Posterior vena cava (tissue), 2 donors: ENCODE measurements around the gene HMX1. TPM values are rescaled to one million over a fixed set of nuclear protein-coding genes. Genes with fewer than 3 reads are reported as not detected.

Experiments
- DNase-seq: peaks from one replicate; pipeline ENCODE4 v3.0.0-alpha.2; 2020; ENCODE audit warnings: low spot score
- intact Hi-C, 2 donors: fragments of 100-400 bp; cut with DNase I; formaldehyde crosslinking; loops; one replicate each; pipeline versions ENCODE4 v1.14.1 to v1.14.2; 2022 to 2023
- long read RNA-seq, 2 donors: library from polyadenylated mRNA; unstranded; transcript quantifications; one replicate each; pipeline ENCODE4 v2.0.0, GENCODE V29; 2020 to 2021
- total RNA-seq, 2 donors: library from RNA; stranded (reverse); fragmentation: NEBNext Ultra II Directional; extraction: Animal tissue kit (Norgen Biotek cat#: 25700); gene quantifications; one replicate each; pipeline ENCODE4 v1.2.1, GENCODE V29; 2021
- donor health status: DM: yes; HTN: yes; CAD: no.
- donor health status: DM: yes; HTN: yes; CAD: no.

Gene HMX1
- under 1 TPM in 1 of 2 donors, not detected in 1; 0.19 TPM for total RNA-seq
- long read RNA-seq, donor 1, result 0 reads
- long read RNA-seq, donor 2, result 0 reads

DNA sequence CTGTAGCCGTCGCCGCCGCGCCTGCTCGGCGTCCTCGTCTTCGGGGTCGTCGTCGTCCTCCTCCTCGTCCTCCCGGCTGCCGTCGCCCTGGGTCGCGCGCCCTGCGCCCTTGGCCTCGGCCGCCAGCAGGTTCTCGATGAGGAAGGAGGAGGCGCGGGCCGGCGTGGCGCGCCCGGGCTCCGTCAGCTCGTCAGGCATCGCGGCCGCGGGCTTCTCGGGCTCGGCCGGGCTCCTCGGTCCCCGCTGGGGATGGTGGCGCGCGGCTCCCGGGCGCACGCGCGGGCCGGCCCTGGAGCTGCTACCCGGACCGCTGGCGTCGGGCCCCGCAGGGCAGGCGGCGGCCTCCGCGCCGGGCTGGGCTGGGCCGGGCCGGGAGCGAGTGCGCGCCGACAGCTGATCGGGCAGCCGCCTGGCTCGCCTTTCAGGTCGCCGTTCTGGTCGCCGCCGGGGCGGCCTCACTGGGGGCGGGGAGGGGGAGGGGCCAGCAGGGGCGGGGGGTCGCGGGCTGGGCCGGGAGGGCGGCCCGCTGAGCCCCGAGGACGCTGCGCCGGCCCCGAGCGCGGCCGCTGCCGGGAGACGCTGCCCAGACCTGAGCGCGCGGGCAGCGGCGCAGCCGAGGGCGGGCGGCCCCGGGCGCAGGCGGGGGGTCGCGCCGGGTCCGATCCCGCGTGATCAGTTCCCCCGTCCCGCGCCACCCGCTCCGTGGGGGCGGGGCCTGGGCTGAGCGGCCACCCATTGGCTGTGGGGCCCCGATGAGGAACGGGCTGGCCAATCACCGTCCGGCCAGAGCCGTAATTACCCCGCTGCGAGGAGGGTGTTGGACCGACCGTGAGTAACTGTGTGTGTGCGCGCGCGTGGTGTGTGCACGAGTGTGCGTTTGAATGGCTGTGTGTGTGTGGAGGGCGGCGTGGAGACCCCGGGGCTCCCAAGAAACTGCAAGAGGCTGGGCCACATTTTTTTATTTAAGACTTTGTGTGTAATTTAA is at the start of gene HMX1:
TSS of gene HMX1 (minus strand) at position 423 of the 985 bp plus-strand sequence. CDS start at position 198, 225 bp downstream.
- no peak for DNase-seq
- intact Hi-C loops, result no loop called here

DNA sequence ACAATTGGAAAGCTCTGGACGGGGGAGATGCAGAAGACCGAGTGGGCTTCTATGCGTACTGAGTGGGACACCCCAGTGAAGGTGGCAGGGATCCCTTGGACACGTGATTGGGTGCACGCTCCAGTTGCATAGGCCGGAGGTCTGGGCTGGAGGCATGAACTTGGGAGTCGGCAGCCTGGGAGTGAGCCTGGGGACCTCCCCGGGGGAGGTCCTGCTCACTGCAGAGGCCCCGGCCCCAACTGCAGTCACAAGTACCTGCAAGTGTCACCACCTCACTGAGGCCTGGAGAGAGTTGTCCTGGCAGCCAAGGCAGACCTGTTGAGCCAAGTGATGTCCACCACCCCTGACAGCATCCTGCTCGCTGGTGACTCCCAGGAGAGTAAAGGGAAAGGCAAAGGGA is 49.3 kb upstream of the HMX1 start:
- intact Hi-C loops, result no loop called here
- no peak for DNase-seq

DNA sequence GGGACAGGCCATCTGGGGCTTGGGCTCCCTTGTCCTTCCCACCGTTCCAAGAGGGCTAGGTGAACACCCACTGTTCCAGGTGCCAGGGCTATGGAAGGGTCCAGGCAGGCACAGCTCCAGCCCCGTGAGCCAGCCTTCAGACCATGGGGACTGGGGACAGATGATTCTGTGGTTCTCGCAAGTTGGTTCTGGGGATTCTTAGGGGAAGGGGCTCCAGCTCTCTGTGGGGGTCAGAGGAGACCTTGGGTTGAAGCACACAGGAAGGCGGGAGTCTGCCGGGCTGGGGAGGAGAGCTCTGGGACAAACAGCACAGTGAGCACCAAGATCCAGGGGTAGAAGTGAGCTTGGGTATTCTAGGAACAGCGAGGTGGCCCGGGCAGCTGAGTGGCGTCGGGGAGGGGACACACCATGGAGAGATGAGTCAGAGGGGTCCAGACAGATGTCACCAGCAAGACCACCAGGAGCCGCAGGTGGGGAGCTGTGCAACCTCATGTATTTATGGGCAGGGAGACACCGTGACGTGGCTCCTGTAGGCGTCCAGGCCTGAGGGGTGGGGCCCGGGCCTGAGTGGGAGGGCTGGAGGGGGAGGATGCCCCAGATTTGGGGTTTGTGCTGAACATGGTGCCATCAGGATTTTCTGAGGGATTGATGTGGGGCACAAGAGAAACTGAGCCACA is 48.8 kb upstream of the HMX1 start:
- DNase-seq, result peak; percentile 64
- intact Hi-C loops, result no loop called here

DNA sequence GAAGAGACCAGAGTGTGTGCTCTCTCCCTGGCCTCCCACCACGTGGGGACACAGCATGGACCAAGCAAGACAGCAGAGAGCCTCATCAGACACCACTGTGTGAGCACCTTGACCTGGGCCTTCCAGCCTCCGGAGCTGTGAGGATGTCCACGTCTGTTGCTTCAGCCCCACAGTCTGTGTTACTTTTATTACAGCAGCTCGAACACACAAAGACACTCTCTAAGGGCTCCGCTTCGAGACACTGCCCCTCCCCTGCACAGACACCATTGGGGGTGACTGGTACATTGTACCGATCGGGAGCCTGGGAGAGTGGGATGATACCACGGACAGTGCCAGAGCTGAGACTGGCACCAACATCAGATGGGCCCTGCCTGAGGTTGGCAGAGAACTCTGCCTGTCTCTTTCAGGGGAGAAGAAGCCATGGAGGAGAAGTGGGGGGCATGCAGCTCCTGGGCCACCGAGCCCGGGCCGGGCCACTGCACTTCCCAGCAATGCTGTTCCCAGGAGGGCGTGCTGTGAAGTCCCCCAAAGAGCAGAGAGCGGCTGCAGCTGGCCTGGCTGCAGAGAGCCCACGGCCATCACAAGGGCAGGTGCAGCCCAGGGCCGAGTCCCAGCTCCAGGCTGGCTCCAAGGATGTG is 48.1 kb upstream of the HMX1 start:
- intact Hi-C loops, result loop anchor here in 1 of 2 donors (5.0 to 10.0 kb wide), 2 partner anchors 315 to 478 kb away; no protein-coding TSS in a partner anchor
- DNase-seq, result peak; percentile 49

DNA sequence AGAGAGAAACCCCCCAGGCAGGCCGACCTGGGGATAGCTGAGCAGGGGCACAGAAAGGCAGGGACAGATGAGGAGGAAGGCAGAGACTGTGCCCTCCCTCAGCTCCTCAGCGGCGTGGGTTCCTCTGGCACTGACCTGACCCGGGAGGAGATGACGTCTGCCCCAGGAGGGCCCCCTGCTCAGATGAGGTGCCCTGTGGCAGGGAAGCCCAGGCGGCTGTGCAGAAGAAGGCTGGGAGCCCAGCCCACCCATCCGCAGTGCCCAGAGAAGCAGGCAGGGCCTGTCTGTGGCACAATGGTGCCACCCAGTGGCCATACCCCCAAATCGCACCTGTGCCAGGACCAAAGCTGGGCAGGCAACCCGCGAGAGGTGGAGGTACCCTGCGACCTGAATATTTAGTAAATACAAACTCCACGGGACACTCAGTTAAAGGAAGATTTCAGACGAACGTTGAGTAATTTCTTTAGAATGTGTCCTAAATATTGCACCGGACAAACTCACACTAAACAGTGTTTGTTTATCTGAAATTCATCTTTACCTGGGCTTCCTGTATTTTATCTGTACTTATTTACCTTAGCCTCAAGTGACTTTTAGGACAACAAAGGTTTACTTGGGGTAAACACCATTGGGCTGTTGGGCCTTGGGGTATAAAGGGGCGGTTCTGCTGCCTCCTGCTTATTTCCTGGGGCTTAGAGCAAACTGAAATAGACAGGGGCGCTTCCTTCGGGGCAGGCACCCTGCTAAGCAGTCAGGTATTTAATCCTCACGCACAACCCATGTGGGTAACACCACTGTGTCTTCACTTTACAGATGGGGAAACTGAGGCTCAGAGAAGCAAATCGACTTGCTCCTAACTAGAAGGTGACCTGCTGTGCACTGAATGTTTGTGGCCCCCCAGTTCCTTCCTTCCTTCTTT is 46.5 kb upstream of the HMX1 start:
- intact Hi-C loops, result loop anchor here in 1 of 2 donors (5.0 to 10.0 kb wide), 2 partner anchors 313 to 479 kb away; no protein-coding TSS in a partner anchor
- DNase-seq, result peak; percentile 88

DNA sequence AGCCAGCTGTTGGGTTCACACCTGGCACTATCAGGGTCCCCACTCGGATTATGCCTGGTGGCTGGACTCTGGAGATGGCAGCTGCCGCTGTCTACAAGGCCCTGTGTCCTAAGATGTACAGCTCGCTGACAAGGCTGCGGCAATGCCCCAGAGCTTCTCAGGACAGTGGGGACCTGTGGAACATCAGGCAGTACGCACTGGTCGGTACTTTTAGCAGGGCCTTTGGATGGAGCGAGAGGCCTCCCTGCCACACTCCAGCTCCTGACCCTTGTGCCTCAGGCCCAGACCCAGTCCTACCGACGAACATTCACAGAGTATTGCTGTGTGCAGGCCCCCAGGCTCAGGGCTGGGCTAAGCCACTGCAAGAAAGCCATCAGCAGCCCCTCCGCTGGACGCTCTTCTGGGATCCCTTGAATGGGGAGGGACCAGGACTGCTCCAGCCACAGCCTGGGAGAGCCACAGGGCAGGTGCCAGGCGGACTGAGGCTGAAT is 45.7 kb upstream of the HMX1 start:
- intact Hi-C loops, result loop anchor here in 1 of 2 donors (5.0 to 10.0 kb wide), 2 partner anchors 313 to 480 kb away; no protein-coding TSS in a partner anchor
- peak; percentile 73 for DNase-seq

DNA sequence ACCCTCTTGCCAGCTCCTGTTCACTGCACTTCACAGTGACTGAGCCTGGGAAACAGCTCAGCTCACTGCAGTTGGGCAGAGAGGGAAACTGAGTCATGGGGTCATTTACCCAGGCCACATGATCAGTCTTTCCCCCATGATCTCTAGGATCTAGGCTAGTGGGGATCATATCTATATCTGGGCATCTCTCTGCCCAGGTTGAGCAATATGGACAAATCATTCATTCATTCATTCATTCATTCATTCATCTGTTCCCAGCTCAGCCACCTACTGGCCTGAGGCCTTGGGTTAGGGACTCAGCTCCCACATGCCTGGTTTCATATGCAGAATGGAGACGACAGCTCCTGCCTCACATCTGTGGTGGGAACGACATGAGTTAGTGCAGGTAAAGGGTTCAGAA is 45.3 kb upstream of the HMX1 start:
- DNase-seq, result no peak
- intact Hi-C loops, result loop anchor here in 1 of 2 donors (5.0 to 10.0 kb wide), 2 partner anchors 312 to 480 kb away; no protein-coding TSS in a partner anchor

DNA sequence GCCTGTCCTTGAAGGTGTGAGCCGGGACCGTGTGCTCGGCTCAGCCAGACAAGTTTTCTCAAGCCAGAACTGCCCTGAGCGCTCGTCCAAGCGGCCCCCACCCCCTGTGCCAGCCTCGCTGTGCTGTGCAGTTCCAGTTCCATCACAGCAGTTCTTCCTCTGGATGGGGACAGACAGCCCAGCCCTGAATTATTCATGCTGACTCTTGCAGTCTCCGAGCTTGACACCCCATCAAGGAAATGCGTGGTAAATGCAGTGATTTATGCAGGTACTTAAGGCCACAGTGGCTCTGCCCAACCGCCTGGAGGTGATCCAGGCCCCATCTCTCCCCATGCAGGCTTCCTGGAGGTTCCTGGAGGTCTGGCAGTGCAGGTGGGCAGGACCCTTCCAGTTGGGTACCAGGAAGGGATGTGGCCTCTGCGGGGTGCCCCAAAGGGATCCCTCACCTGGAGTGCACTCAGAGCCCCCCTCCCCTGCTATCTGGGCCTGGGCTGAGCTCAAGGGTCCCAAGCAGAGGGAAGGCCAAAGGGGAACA is 44.8 kb upstream of the HMX1 start:
- DNase-seq, result no peak
- intact Hi-C loops, result loop anchor here in 1 of 2 donors (5.0 to 10.0 kb wide), 2 partner anchors 312 to 481 kb away; no protein-coding TSS in a partner anchor

DNA sequence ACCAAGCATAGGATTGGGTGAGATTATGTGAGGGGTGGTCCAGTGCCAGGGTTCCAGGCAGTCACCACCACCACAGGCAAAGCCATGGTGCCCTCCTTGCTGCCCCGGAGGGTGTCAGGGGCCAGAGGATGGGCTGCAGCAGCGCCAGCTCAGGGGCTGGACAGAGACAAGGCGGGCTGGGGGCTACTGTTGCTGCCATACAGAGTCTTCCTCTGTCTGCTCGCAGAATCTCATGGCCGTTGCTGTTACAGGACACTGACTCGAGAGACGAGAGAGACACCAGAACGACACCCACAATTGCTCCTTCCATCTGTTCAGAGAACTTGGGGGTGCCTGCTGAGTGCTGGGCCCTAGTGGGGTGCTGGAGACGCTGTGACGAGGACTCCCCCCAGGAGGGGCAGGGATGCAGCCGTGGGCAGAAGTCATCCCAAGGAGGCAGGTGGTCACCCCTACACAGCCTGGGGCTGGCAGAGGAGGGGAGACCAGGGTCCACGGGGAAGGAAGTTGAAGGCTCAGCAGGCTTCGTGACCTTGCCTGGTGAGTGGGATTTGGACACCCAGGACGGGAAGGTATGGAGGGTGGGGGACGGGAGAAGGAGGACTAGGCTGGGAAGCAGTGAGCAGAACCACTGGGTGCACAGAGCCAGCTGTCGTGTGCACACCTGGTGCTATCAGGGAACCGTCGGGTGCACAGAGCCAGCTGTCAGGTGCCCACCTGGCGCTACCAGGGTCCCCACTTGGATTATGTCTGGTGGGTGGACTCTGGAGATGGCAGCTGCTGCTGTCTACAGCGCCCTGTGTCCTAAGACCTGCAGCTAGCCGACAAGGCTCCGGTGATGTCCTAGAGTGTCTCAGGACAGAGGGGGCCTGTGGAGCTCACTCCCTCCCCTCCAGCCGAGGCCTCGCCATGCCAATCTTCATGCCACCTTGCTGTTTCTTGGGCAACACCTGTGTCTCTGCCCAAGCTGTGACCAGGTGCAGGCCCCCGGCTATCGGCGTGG is 43.9 kb upstream of the HMX1 start:
- intact Hi-C loops, result loop anchor here in 1 of 2 donors (5.0 to 10.0 kb wide), 2 partner anchors 311 to 482 kb away; no protein-coding TSS in a partner anchor
- DNase-seq, result peak; percentile 64

DNA sequence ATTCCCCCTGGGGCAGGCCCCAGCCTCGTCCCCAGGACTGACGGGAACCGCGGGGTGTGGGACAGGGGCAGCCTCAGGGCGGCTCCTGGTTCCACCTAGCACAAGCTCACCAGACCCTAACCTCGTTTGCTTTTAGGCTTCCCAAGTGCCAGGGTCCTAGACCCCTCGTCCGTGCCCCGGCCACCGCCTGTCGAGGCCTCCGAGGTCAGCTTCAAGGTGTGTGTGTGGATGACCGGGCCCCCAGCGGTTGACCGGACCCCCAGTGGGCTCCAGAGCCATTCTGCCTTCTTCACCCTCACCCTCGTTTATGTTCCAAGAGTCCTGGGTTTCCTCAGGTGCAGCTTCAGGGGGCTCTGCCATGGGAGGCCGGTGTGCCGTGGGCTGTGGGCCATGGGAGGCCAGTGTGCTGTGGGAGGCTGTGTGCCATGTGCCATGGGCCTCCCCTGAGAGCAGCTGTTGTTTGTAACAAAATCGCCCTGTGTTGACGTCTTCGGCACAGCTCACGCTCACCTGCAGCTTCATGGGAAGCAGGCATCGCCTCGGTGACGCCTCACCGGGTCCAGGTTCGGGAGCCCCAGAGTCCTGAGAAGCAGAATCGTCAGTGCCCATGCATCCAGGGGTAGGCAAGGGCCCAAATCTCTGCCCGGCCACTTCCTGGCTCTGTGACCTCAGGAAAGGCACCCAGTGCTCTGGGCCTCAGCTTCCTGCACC is 43.0 kb upstream of the HMX1 start:
- peak; percentile 74 for DNase-seq
- intact Hi-C loops, result loop anchor here in 1 of 2 donors (5.0 to 10.0 kb wide), 2 partner anchors 310 to 483 kb away; no protein-coding TSS in a partner anchor

DNA sequence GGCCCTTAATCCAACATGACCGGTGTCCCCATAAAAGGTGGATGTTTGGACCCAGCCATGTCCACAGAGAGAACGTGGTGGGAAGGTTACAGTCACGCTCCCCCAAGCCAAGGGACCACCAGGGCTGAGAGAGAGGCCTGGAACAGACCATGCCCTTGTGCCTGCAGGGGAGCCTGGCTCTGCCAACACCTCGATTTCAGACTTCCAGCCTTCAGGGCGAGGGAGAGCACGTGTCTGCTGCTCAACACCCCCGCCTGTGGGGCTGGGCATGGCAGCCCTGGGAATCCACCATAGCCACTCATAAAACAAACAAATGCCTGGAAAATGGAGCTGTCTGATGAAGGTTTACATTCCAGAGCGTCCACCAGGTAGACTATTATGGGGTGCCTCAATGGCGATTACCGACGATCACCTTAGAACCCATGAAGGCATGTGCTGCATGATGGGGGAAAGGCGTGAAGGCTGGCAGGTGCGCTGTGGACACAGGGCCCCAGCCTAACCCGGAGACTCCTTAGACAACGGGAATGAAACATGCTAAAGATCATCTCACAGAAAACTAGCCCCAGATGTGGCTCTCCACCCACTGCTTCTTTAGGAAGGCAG is 42.3 kb upstream of the HMX1 start:
- intact Hi-C loops, result loop anchor here in 1 of 2 donors (10.0 kb wide), 1 partner anchor 309 kb away; no protein-coding TSS in a partner anchor

DNA sequence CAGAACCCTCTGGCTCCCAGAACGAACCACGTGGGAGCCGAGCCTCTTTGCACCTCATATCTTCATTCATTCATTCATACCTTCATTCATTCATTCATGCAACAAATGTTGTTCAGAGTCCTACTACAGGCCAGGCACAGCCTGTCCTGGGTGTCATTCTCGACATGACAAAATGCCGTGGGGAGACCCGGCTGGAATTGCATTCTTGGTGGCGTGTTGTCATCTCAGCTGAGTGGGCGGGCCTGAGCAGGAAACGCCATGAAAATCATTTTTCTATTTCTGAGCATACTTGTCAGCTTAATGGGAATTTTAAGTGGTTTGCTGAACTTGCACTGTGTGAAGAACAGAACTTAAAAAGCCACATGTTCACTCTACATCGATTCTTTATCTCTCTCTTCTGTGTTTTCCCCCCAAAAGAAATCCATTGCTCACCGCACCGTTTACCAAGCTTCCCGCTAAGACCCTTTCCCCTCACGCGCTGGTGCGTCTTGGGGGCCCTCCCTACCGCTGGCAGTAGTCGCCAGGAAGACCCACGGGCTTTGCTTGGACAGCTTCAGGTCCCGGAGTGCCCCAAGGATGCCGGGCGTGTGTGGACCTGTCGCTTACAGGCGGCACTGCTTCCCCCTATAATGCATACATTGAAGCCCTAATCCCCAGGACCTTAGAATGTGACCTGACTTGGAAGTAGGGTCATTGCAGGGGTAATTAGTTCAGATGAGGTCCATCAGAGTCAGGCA is 41.6 kb upstream of the HMX1 start:
- peak; percentile 58 for DNase-seq
- intact Hi-C loops, result loop anchor here in 1 of 2 donors (10.0 kb wide), 1 partner anchor 308 kb away; no protein-coding TSS in a partner anchor

More for the DNA sequence above, 42.3 kb upstream of the HMX1 start:
- peak; percentile 73 for DNase-seq

DNA sequence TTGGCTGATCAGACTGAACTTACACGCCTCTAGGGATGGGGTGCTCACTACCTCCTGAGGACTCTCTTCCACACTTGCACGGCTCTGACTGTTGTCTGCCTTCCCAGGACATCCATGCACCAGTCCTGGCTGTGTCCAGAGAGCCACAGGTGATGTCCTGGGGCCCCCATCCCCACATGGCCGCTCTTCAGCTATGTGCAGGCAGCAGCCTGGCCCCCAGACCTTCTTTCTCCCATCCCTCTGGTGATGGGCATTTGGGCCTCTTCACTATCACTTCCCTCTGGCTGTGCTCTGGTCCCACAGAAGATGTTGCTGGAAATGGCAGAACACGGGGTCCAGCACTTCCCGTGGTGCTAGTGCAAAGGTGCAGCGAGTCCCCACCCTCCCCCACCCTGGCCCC is 40.9 kb upstream of the HMX1 start:
- intact Hi-C loops, result loop anchor here in 1 of 2 donors (10.0 kb wide), 1 partner anchor 308 kb away; no protein-coding TSS in a partner anchor
- DNase-seq, result no peak

DNA sequence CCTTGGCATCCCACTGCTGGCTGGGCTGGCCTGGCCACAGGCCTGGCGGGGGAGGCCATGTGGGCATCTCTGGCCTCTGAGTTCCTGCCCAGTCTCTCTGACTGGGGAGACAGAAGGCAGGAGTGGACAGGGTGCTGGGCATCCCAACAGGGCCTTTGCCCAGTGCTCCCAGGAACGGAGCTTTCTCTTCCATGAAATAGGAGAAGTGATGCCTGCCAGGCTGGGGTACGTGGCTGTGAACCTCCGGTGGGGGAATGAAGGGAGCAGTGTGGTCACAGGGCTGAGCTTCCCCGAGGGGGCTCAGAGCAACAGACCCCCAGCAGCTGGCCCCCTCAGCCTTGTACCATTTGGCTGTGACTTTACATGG is 40.4 kb upstream of the HMX1 start:
- DNase-seq, result no peak
- intact Hi-C loops, result loop anchor here in 1 of 2 donors (10.0 kb wide), 1 partner anchor 307 kb away; no protein-coding TSS in a partner anchor
